ENCODE results near the gene SAV1.
"Not testable (repeated sequence)": the region's sequence is repeated elsewhere in the genome, so short reads cannot be mapped to it uniquely, and the experiment has no call there.

The SAV1 gene

DNA sequence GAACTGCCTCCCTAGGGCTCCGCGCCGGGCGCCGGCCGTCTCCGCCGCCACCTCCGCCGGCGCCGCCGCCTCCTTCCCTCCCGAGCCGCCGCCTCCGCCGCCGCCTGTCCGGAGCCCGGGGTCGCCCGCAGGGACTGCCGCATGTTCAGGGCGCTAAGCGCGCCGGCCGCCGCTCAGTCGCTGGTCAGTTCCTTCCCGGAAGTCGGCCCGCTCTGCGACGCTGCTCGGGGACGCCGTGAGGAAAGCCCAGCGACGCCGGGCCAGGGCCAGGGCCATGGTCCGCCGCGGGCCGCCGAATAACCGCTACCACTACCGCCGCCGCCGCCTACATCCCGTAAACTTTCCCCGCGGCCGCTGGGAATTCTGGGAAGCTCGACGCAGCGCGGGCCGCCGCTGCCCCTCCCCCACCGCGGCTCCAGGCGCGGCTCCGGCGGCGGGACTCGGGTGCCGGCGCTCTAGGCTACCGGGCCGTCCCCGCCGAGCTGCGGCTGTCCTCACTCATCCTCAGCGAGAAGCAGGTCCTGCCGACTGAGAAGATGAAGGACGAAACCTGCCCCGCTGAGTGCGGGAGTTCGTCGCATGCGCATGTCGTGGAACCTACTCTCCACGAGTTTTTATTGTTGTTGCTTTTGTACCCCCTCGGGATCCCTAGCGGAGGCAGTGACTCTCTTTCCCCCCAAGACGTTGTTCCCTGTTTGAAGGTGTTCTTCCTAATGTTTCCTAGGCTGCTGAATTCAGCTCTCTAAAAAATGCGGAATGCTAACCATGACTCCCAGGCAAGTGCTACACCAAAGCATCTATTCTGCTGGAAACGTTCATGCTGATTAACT, at the start of gene SAV1:
TSS of gene SAV1 (minus strand) at position 311 of the 830 bp plus-strand sequence. CDS start 339 bp downstream, outside the sequence.
- DNase-seq = peak; percentile 47 to 87

DNA sequence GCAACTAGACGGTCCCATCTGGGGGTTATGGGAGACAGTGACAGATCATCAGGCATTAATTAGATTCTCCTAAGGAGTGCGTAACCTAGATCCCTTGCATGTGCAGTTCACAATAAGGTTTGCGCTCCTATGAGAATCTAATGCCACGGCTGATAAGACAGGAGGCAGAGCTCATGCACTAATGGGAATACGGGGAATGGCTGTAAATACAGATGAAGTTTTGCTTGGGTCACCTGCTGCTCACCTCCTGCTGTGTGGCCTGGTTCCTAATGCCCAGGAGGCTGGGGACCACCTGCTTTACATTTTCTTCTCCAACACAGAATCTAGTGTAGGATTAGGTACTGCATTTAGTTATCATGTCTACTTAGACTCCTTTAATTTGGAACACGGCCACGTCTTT, 49.7 kb upstream of the SAV1 start:
- no peak for DNase-seq

DNA sequence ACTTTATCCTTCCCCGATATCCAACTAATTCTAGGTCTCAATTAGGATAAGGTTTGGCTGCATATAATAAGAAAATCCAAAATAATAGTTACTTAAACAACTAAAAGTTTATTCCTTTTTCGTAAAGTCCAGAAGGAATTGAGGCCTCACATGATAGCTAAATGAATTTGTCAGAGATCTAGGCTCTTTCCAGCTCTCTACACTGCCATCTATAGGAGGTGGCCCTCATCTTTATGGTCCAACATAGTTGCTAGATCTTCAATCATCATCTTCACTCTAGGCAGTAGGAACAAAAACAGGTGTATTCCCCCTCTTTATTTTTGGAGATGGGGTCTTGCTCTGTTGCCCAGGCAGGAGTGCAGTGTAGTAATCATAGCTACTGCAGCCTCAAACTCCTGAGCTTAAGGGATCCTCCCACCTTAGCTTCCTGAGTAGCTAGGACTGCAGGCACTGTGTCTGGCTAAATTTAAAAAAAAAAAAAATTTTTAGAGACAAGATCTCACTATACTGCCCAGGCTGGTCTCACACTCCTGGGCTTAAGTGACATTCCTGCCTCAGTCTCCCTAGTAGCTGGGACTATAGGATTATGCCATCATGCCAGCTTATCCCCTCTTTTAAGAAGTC, 46.5 kb upstream of the SAV1 start:
- DNase-seq = peak in 1 of 2 experiments; percentile 37

DNA sequence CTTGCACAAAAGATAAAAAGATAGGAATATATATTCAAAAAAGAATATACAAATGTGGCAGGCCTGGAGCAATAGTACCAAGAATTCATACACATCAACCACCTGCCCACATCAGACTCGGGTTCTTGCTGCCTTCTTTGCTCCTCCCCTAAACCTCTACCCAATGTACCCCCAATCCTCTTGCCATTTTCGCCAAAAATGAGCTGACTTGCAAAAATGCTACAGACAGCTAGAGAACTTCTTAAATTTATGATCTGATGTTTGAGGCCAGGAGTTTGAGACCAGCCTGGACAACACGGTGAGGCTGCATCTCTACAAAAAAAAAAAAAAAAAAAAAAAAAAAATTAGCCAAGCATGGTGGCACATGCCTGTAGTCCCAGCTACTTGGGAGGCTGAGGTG, 42.9 kb upstream of the SAV1 start:
- DNase-seq = no peak

DNA sequence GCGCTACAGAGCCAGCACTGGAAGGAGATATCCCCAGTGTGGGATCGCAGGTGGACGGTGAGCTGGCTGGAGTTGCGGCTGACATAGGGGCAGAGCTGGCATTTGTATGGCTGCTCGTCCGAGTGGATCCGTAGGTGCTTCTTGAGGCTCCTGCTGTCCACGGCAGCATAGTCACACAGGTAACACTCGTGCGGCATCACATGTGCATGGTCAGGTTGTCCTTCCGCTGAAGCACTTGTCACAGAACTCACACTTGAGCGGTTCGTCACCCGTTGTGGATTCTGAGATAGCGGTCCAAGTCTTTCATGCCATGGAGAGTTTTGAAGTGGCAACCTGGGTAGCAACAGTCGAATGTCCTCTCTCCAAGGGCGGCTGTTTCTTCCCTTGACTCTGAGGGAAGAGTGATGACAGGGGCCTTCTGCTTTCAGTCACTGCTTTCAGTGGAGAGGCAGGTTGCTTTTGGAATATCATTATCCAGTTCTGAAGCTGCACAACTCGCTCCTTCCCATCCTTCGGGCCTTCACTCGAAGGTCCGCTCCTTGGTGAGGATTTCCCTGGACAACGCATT, 37.0 kb upstream of the SAV1 start:
- DNase-seq = no peak

DNA sequence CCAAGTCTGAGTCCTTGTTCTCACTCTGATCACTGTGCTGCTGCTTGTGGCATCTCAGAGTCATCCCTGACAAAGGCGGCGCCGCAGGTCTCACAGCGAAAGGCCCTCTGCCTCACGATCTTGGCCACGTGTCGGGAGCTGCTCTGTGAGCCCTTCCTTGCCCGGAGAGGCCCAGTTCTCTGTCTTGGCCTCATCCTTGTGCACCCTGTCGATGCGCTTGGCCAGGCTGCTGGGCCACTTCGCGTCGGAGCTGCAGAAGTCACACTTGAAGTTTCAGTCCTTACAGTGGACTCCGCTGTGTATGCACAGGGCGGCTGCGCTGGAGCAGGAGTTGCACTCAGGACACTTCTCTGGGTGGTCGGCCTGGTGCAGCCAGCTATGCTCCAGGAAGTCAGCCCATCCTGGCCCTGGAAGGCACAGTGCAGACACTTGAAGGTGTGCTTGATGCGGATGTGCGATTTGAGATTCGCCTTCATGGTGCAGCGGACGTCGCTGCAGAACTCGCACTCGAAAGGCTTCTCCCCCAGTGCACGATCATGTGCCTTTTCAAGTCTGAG, 36.4 kb upstream of the SAV1 start:
- DNase-seq = no peak

DNA sequence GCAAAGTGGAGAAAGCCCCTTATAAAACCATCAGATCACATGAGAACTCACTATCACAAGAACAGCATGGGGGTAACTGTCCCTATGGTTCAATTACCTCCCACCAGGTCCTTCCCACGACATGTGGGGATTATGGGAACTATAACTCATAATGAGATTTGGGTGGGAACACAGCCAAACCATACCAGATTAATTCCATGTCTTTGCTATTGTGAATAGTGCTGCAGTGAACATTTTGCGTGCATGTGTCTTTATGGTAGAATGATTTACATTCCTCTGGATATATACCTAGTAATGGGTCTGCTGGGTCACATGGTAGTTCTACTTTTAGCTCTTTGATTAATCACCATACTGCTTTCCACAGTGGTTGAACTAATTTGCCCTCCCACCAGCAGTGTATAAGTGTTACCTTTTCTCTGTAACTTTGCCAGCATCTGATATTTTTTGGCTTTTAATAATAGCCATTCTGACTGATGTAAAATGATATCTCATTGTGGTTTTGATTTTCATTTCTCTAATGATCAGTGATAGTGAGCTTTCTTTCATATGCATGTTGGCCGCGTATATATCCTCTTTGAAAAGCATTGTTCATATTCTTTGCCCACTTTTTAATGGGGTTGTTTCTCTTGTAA, 29.7 kb upstream of the SAV1 start:
- DNase-seq = no peak

DNA sequence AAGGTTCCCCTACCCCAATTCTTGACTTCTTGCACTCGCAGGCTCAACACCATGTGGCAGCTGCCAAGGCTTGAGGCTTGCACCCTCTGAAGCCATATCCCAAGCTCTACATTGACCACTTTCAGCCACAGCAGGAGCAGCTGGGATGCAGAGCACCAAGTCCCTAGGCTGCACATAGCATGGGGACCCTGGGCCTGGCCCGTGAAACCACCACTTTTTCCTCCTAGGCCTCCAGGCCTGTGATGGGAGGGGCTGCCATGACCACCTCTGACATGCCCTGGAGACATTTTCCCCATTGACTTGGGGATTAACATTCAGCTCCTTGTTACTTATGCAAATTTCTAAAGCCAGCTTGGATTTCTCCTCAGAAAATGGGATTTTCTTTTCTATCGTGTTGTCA, 26.2 kb upstream of the SAV1 start:
- DNase-seq = not testable (repeated sequence)

DNA sequence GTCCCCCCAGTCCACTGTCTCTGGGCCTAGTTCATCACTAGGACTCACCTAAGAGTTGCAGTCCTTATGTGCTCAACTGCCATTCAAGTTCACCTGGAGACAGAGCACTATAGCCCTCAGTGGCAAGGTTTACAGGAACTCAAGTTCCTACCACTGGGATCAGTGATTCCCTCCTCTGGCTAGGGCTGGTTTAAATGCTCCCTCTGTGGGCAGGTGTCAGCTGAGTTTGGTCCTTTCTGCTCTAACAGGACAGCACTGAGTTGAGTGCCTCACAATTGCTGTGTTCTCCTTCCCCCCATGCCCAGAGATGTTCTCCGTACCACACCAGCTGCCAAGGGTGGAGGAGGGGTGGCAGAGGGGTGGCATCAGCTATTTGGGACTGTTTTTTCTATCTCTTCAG, 20.8 kb upstream of the SAV1 start:
- no peak for DNase-seq

DNA sequence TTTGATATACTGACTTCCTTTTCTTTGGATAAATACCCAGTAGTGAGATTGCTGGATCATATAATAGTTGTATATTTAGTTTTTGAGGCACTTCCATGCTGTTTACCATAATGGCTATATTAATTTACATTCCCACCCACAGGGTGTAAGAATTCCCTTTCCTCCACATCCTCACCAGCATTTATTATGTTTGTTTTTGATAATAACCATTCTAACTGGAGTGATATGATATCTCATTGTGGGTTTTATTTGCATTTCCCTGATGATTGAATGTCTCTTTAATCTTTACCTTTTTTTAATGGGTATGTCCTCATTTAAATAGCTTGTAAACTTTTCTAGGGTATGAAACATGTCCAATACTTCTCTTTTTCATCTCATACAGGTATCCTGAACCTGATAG, 11.6 kb upstream of the SAV1 start:
- DNase-seq = no peak

DNA sequence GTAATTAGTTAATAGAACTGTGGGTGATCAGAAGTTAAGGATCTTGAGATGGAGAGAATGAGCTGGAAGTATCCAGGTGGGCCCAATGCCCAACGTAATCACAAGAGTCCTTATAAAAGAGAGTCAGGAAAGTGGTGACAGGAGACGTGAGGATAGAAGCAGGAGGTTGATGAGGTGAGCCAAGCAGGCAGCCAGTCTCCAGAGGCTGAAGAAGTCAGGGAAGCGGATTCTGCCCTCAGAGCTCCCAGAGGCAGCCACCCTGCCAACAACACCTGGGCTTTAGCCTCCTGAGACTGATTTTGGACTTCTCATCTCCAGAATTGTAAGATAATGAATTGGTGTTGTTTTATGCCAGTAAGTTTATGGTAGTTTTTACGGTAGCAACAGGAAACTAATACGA, 10.1 kb upstream of the SAV1 start:
- DNase-seq = no peak

DNA sequence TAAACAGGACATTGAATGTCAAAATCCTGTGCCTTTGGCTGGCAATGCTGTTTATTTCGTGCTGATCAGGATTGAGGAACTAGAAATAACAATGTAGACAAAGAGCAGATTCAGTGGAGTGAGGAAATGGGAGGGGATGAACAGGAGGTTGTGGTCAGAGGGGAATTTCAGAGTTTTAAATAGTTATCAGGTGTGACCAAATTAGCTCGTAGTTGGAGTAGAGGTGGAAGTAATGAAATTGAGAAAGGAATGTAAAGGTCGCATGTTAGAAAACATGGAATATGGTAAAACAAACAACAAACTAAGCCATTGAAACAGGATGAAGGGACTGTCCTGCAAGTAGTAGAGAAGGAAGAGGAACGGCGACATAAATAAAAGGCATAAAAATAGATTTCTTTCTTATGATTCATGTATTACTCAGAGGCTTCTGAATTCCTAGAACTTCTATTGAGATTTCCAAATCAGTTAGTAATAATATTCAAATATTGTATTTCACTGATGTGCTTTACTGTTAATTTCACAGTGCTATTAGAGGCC, 9.5 kb upstream of the SAV1 start:
- no peak for DNase-seq

DNA sequence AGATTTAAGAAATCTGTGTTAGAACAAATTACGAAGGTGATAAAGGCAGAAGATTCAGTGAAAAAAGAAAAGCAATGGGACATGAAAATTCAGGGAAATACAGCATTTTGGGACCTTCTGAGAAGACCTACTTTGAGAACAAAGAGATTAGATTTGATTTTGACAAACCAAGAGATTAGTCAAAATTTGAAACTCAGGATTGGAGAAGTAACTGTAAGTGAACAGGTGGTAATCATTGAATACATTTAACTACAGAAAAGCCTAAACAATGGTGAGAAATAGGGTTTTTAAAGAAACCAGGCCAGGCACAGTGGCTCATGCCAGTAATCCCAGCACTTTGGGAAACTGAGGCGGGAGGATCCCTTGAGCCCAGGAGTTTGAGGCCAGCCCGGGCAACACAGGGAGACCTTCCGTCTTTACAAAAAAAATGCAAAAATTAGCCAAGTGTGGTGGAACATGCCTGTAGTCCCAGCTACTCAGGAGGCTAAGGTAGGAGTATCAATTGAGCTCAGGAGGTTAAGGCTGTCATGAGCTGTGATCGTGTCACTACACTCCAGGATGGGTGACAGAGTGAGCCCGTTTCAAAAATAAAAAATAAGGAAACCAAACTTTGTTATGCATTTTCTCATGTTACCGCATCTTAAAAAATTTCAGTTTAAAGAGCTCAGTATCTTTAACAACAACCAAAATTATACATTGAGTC, 8.9 kb upstream of the SAV1 start:
- no peak for DNase-seq

DNA sequence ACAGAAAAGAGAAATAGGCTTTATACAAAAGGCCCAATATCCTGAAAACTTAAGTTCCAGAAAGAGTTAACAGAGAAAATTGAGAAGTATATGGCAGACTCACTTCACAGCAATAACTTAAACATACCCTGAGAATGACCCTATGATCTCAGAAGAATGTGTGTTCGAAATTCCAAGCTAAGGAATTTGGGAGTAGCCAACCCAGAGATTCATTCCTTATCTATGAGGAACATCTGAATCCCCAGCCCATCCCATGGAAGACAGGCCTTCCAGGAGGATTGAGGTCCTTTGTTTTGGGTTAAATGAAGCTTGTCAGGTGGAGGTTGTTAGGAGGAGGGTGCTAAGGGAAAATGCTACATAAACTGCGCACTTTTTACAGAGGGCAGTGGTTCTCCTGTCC, 7.5 kb upstream of the SAV1 start:
- DNase-seq = no peak

DNA sequence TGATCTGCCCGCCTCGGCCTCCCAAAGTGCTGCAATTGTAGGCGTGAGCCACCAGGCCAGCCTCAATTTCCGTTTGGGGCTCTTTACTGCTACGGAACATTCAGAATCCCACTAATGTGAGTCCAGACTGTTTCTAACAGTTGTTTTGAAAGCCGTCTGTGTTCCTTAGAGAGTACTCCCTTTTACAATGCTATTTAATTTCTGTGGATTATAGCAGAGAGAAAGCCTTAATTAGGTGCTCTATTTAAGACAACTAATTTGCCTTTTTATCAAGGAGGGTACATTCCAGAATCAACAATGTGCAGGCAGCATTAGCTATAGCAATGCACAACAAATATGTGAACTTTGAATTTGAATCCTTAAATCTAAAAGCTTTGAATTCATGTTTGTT, 2.8 kb upstream of the SAV1 start:
- DNase-seq = no peak

DNA sequence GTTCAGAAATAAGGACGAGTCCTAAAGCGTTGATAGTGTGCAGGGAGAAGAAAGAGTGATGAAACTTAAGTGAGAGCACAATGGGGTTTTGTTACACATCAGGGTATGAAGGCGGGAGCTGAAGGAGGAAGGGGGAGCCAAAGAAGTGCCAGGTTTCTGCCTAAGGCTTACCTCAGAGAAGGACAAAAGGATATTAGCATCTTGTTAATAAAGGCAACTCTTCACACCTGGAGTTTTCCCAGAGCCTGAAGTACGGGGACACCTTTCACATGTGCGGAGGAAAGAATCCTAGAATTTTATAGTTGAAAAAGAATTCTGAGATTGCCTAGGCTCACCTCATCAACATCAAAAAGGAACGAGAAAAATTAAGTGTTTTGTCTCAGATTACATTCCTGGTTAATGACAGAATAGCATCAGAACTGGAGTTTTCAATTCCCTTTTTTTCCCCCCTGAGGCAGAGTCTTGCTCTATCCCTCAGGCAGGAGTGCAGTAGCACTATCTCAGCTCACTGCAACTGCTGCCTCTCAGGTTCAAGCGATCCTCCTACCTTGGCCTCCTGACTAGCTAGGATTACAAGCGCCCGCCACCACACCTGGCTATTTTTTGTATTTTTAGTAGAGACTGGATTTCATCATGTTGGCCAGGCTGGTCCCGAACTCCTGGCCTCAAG, 2.2 kb upstream of the SAV1 start:
- DNase-seq = no peak

DNA sequence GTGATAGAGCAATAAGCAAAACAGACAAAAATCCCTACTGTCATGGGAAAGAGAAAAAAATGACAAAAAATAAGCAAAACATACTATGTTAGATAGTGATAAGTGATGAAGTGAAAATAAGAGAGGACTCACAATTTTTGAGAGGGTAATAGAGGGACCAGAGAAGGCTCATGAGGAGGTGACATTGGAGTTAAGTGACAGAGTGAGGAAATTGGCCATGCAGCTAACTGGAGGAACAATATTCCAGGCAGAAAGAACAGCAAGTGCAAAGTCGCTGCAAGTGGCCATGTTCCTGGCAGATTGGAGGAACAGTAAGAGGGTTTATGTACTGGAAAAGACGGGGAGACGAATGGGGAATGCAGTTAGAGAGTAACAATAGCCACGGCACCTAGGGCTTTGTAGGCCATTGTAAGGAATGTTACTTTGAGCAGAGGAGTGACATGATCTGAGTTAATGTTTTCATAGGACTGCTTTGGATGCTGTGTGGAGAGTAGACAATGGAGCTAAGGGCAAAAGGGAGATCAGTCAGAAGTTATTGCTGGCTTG, 1.4 kb upstream of the SAV1 start:
- no peak for DNase-seq

DNA sequence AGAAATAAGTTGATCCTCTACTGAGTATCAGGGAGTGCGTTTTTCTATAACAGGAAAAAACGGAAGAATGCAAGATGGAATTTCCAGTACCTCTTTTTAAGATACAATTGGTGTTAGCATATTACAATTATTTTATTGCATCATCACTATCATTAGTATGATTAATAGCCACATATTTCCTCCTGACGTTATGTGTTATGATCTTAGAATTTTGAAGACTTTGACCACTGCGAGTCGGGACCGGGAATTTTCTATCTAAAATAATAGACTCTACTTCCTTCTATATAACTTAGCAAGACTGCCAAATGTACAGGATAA, 679 bp upstream of the SAV1 start:
- DNase-seq = peak in 1 of 2 experiments; percentile 46

DNA sequence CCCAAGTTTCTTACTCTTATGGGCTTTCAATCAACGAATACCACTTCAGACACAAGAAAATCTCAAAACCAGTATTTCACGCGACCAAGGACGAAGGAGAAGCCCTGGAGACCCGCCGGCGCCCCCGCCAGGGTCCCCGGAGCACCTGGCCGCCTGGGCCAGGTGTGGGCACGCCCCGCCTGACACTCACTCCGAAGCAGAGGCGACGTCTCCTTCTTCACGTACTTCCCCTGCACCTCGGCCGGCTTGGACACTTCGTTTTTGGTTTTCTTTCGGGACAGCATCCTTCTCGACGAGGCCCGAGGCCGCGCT, 466 bp downstream of the SAV1 start:
- DNase-seq = no peak

DNA sequence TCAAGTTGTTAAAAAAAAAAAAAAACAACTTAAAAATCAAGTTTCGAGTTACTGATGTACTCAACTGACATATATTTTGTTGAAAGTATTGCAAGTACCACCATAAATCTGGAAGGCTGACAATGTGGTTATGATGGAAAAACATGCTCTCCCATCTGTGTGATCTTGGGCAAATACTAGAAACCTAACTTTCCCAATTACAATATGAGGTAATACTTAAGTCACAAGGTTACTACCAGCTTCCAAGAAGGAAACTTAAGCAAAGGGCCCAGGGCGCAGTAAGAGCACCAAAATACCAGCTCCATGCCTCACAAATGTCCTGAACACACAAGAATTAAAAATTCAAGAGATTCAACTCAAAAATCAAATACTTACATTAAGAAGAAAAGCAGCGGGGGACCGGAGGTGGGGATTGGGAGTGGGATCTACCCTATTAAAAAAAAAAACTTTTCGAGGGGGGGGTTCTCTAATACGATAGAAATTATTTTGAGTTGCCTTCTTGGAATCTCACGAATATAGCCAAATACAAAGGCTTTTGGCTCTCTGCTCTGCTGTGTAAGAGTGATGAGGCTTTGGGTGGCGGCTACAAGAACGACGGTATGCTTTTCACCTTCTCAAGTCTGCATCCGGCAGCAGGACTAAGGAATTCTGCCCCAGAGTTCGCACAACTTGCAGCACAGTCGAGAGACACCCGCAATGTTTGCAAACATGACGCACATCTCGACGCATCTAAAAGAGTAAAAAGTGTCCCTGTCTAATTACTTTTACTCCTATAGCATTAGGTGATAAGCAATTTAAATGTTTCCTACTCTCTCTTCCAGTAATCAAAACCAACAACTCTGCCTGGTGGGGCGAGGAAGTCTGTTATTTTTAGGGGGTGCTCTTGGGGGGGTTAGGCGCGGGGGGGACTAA, 1.1 kb downstream of the SAV1 start:
- DNase-seq = peak in 1 of 2 experiments; percentile 4

DNA sequence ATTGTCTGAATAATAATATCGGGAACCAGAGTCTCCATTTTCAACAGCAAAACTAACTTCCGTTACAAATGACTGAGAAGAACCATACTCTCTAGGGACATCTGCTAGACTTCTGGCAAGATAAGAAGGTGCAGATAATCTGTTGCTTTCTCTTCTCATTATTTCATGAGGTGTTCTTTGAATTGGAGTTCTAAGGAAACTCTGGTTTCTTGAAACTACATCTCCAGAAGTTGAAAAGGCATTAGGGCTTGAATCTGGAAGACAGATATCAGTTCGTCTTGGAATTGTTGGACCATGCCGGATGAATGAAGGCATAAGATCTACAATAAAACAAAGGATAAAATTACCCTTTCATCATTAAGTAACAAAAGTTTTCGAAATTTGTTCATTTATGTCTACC, 2.8 kb downstream of the SAV1 start:
- not testable (repeated sequence) for DNase-seq
